Kidney epithelial cell (primary cell): Measurements from ENCODE around the gene FTSJ3. TPM values are rescaled to one million over a fixed set of nuclear protein-coding genes. Genes with fewer than 3 reads are reported as not detected.
"Not testable (repeated sequence)": the region's sequence is repeated elsewhere in the genome, so short reads cannot be mapped to it uniquely, and the experiment has no call there.

Experiments
- DNase-seq: peaks from one replicate; pipeline ENCODE4 v3.0.0-alpha.2; 2010; ENCODE audit warnings: low read depth
- H3K27me3 ChIP-seq: 2 replicates; pipeline ENCODE4 v1.6.0; 2011; ENCODE audit warnings: low read length; ENCODE audit not compliant: control insufficient read depth, insufficient read depth
- H3K36me3 ChIP-seq: 2 replicates; pipeline ENCODE4 v1.5.1; 2011; ENCODE audit warnings: low read length; ENCODE audit not compliant: control insufficient read depth, insufficient read depth
- H3K4me3 ChIP-seq: 2 replicates; pipeline ENCODE4 v1.5.1; 2011; ENCODE audit warnings: low read depth, mild to moderate bottlenecking, control low read depth, low read length
- total RNA-seq: library from RNA; depleted of rRNA; stranded (reverse); fragments of >200 nt; gene quantifications from 2 replicates; pipeline ENCODE4 v1.2.3, GENCODE V29; 2015
- TF ChIP-seq, protein P1 (sequence below): IDR thresholded peaks from 2 replicates; pipeline ENCODE4 v1.5.1; 2011; ENCODE audit warnings: mild to moderate bottlenecking, moderate library complexity, low read length, control low read depth, inconsistent platforms; ENCODE audit not compliant: insufficient read depth, poor library complexity, severe bottlenecking

The FTSJ3 gene
- total RNA-seq, 1 donor from 2014 or later: 52.1 TPM

DNA sequence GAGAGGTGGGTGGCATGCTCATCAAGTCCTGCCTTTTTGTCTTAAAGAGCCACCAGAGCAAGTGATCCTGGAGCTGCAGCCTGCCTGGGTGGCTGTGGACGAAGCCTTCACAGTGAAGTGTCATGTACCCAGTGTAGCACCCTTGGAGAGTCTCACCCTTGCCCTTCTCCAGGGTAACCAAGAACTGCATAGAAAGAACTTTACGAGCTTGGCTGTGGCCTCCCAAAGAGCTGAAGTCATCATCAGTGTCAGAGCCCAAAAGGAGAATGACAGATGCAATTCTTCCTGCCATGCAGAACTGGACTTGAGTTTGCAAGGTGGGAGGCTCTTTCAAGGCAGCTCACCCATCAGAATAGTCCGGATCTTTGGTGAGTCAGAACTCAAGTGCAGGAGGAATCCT, 31.8 kb upstream of the FTSJ3 start:
- TF ChIP-seq, protein P1, sequence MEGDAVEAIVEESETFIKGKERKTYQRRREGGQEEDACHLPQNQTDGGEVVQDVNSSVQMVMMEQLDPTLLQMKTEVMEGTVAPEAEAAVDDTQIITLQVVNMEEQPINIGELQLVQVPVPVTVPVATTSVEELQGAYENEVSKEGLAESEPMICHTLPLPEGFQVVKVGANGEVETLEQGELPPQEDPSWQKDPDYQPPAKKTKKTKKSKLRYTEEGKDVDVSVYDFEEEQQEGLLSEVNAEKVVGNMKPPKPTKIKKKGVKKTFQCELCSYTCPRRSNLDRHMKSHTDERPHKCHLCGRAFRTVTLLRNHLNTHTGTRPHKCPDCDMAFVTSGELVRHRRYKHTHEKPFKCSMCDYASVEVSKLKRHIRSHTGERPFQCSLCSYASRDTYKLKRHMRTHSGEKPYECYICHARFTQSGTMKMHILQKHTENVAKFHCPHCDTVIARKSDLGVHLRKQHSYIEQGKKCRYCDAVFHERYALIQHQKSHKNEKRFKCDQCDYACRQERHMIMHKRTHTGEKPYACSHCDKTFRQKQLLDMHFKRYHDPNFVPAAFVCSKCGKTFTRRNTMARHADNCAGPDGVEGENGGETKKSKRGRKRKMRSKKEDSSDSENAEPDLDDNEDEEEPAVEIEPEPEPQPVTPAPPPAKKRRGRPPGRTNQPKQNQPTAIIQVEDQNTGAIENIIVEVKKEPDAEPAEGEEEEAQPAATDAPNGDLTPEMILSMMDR: no peak
- no peak overlapping the region for H3K4me3 ChIP-seq
- no peaks in the 10 kb centered on the region for H3K36me3 ChIP-seq
- no peak for DNase-seq
- peaks cover 5% of the 10 kb centered on the region for H3K27me3 ChIP-seq

DNA sequence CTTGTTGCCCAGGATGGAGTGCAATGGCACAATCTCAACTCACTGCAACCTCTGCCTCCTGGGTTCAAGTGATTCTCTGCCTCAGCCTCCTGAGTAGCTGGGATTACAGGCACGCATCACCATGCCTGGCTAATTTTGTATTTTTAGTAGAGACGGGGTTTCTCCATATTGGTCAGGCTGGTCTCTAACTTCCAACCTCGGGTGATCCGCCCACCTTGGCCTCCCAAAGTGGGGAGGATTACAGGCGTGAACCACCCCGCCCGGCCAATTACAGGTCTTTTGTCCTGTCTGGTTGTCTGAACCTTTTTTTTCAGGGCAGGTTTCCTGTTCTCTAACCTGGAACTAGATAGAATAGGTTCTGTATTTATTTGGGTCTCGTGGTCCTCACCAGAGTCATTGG, 29.0 kb upstream of the FTSJ3 start:
- not testable (repeated sequence) for DNase-seq, H3K27me3 ChIP-seq, H3K4me3 ChIP-seq, H3K36me3 ChIP-seq

DNA sequence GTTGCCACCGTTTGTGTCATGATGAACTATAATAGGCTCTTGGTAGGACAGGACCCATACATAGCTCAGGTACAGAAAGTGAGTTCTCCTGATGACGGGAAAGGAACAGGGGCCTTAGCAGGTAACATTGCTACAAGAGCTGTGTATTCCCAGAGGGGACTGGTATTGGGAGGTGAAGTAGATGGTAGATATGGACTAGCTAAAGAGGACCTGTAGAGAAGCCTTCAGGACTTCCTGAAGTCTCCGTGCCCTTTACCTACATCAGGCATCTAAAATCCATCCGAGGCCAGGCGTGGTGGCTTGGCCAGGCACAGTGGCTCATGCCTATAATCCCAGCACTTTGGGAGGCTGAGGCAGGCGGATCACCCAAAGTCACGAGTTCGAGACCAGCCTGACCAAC, 27.7 kb upstream of the FTSJ3 start:
- no peak overlapping the region for H3K4me3 ChIP-seq
- H3K36me3 ChIP-seq: no peaks in the 10 kb centered on the region
- TF ChIP-seq, protein P1: no peak
- H3K27me3 ChIP-seq: peaks cover 5% of the 10 kb centered on the region
- DNase-seq: no peak

DNA sequence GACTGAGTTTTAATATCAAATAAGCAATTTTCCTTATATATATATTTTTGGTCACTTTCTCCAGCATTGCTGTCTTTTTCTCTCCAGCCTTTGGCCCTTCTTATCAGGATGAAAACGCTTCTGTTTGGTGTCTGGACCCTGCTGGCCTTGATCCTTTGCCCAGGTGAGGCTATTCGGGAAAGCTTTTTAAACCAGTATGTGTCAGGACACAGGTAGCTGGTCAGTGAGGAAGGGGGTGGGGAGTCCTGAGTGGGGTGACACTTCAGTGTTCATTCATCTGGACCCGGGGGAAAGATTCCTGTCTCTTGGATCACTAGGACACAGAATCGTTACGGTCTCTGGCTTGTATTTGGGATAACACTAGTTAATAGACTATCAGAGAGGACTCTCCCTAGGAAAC, 27.2 kb upstream of the FTSJ3 start:
- DNase-seq: no peak
- H3K27me3 ChIP-seq: peaks cover 5% of the 10 kb centered on the region
- no peaks in the 10 kb centered on the region for H3K36me3 ChIP-seq
- TF ChIP-seq, protein P1: no peak
- H3K4me3 ChIP-seq: no peak overlapping the region

DNA sequence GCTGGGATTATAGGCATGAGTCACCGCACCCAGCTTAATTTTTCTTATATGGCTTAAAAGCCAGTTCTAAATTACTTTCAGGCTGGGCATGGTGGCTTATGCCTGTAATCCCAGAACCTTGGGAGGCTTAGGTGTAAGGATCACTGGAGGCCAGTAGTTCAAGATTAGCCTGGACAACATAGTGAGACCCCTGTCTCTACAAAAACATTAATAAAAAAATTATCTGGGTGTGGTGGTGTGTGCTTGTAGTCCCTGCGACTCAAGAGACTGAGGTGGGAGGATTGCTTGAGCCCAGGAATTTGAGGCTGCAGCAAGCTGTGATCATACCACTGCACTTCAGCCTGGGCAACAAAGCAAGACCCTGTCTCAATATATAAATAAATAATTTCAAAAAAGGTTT, 25.8 kb upstream of the FTSJ3 start:
- DNase-seq: no peak
- H3K27me3 ChIP-seq: peaks cover 2% of the 10 kb centered on the region
- no peak overlapping the region for H3K4me3 ChIP-seq
- no peaks in the 10 kb centered on the region for H3K36me3 ChIP-seq
- TF ChIP-seq, protein P1: no peak

DNA sequence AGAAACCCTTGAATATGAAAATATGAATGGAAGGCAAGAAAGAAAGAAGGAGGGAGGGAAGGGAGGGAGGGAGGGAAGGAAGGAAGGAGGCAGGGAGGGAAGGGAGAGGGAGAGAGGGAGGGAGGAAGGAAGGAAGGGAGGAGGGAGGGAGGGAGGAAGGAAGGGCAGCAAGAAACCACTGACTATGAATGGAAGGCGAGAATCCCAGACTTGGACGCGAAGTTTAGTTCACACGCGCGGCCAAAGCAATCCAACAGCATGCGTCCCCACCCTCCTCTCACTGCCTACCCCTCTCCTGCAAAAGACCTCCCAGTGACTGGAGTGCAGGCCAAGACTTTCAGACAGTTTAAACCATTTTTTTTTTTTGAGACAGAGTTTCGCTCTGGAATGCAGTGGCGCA, 22.9 kb upstream of the FTSJ3 start:
- Histone ChIP-seq H3K27me3 (peaks cover 2% of the 10 kb centered on the region), H3K4me3 (no peak overlapping the region), H3K36me3 (no peaks in the 10 kb centered on the region)
- TF ChIP-seq, protein P1: no peak
- DNase-seq: no peak
